Gastrocnemius medialis (tissue), 4 donors: ENCODE data around the gene ZFAND4. TPM values are rescaled to one million over a fixed set of nuclear protein-coding genes. Genes with fewer than 3 reads are reported as not detected.

Experiments
- ATAC-seq, 2 donors: fragments of 150-250 bp; one replicate each; pipeline ENCODE4 v1.9.1; 2016
- DNase-seq, 2 donors: peaks; one replicate each; pipeline ENCODE4 v3.0.0-alpha.2; 2019
- H3K27ac ChIP-seq, 4 donors: fragments of 200-600 bp; sonication (generic); 1 replicate in 1 of 4; 2 replicates in 3 of 4; pipeline ENCODE4 v1.5.1; 2016 to 2018; ENCODE audit warnings: mild to moderate bottlenecking in 2 of 4, moderate library complexity in 1 of 4
- H3K27me3 ChIP-seq, 3 donors: fragments of 200-600 bp; sonication (generic) in 2 of 3; 1 replicate in 1 of 3; 2 replicates in 2 of 3; pipeline versions ENCODE4 v1.5.1 to v1.6.0; 2016 to 2019; ENCODE audit warnings: mild to moderate bottlenecking in 1 of 3, moderate library complexity in 1 of 3
- H3K36me3 ChIP-seq, 2 donors: fragments of 200-600 bp; sonication (generic) in 1 of 2; one replicate each; pipeline ENCODE4 v1.5.1; 2017 to 2018
- H3K4me1 ChIP-seq, 2 donors: fragments of 200-600 bp; sonication (generic) in 1 of 2; one replicate each; pipeline ENCODE4 v1.5.1; 2016 to 2017; ENCODE audit warnings: mild to moderate bottlenecking in 2 of 2
- H3K4me3 ChIP-seq, 4 donors: fragments of 200-600 bp; sonication (generic) in 3 of 4; 1 replicate in 1 of 4; 2 replicates in 3 of 4; pipeline ENCODE4 v1.5.1; 2016 to 2019; ENCODE audit warnings: mild to moderate bottlenecking in 2 of 4
- H3K9me3 ChIP-seq, 3 donors: fragments of 200-600 bp; sonication (generic) in 2 of 3; 1 replicate in 1 of 3; 2 replicates in 2 of 3; pipeline ENCODE4 v1.5.1; 2016 to 2019
- POLR2A ChIP-seq, 2 donors: fragments of 450-650 bp; IDR thresholded peaks; one replicate each; pipeline ENCODE4 v1.6.1; 2017; ENCODE audit warnings: antibody characterized with exemption in 2 of 2, mild to moderate bottlenecking in 2 of 2, moderate library complexity in 2 of 2
- in situ Hi-C, 4 donors: fragments of 200-750 bp; cut with MboI; loops; one replicate each; pipeline versions ENCODE4 v1.15.0 to v1.8.0; 2017; ENCODE audit warnings: low sequenced_read_pairs in 4 of 4
- intact Hi-C: fragments of 100-400 bp; cut with DNase I; formaldehyde crosslinking; loops from one replicate; pipeline ENCODE4 v1.15.1; 2023; ENCODE audit warnings: low total_unique reads
- total RNA-seq, 4 donors: library from RNA; depleted of rRNA; stranded (reverse); fragments of >200 nt; gene quantifications; one replicate each; pipeline versions ENCODE4 v1.1.0 to v1.2.3, GENCODE V29; 2016
- TF ChIP-seq, protein P1 (sequence below), 5 experiments: fragments of 450-650 bp in 3 of 5; fragments of 200-600 bp in 2 of 5; sonication (generic) in 2 of 5; IDR thresholded peaks in 4 of 5; conservative IDR thresholded peaks in 1 of 5; 1 replicate in 4 of 5; 2 replicates in 1 of 5; pipeline ENCODE4 v1.5.1; 2016 to 2019; ENCODE audit warnings: antibody characterized with exemption in 5 of 5, mild to moderate bottlenecking in 3 of 5, moderate library complexity in 3 of 5

The ZFAND4 gene
- total RNA-seq, 4 donors from 2014 or later: 6.4 to 15.0 (median 12.3) TPM

DNA sequence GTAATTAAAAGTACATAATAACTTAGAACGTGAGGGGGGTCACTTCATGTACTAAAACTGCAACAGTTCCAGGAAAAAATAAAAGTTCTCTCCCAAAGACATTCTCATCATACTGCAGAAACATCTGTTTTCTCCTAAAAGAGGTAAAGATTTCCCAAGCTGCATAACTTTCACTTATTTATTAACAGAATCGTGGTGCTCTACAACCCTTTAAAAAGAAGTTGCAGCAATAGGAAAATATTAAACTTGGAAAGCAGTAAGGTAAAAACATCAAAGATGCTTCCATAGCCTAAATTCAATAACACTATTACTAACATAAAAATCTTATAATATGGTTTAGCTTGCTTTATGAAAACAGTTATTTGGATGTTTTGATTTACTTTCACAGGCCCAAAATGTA is 23.3 kb downstream of the ZFAND4 start:
- no peaks in the 10 kb centered on the region for H3K27me3 ChIP-seq
- in situ Hi-C loops (no loop called here), intact Hi-C loops (no loop called here)
- DNase-seq (no peak), ATAC-seq (no peak)
- peaks cover 19 to 29% of the 10 kb centered on the region in 2 donors for H3K4me1 ChIP-seq
- H3K9me3 ChIP-seq: no peaks in the 10 kb centered on the region
- no peaks in the 10 kb centered on the region for H3K36me3 ChIP-seq
- no peak overlapping the region for H3K27ac ChIP-seq
- TF ChIP-seq, protein P1, sequence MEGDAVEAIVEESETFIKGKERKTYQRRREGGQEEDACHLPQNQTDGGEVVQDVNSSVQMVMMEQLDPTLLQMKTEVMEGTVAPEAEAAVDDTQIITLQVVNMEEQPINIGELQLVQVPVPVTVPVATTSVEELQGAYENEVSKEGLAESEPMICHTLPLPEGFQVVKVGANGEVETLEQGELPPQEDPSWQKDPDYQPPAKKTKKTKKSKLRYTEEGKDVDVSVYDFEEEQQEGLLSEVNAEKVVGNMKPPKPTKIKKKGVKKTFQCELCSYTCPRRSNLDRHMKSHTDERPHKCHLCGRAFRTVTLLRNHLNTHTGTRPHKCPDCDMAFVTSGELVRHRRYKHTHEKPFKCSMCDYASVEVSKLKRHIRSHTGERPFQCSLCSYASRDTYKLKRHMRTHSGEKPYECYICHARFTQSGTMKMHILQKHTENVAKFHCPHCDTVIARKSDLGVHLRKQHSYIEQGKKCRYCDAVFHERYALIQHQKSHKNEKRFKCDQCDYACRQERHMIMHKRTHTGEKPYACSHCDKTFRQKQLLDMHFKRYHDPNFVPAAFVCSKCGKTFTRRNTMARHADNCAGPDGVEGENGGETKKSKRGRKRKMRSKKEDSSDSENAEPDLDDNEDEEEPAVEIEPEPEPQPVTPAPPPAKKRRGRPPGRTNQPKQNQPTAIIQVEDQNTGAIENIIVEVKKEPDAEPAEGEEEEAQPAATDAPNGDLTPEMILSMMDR (IDR thresholded peaks at IDR 0.05 in 4 of 5, conservative IDR thresholded peaks at IDR 0.05 in 1 of 5): no peak
- TF ChIP-seq POLR2A (IDR thresholded peaks at IDR 0.05): no peak
- no peak overlapping the region for H3K4me3 ChIP-seq

DNA sequence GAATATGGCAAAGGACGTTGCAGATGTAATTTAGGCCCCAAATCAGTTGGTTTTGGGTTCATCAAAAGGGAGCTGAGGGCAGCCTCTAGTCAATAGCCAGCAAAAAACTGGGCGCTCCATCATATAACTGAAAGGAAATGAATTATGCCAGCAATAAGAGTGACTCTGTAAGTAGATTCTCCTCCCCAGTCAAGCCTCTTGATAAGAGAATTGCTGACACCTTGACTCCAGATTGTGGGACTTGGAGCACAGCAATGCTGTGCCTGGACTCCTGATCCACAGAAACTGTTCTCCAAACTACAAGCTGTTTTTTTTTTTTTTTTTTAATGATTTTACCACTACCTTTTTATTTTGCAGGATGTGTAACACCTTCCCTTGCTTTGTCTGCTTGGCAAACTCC is 25.5 kb downstream of the ZFAND4 start:
- no peaks in the 10 kb centered on the region for H3K27me3 ChIP-seq
- H3K4me1 ChIP-seq: peaks cover 11 to 15% of the 10 kb centered on the region in 2 donors
- no peak overlapping the region for H3K4me3 ChIP-seq
- in situ Hi-C loops: no loop called here
- H3K27ac ChIP-seq: peak overlapping the region; percentile 50 to 61 (median 52)
- intact Hi-C loops: no loop called here
- no peaks in the 10 kb centered on the region for H3K9me3 ChIP-seq
- DNase-seq (no peak), ATAC-seq (no peak)
- TF ChIP-seq, protein P1 (IDR thresholded peaks at IDR 0.05 in 4 of 5, conservative IDR thresholded peaks at IDR 0.05 in 1 of 5): no peak
- H3K36me3 ChIP-seq: no peaks in the 10 kb centered on the region

DNA sequence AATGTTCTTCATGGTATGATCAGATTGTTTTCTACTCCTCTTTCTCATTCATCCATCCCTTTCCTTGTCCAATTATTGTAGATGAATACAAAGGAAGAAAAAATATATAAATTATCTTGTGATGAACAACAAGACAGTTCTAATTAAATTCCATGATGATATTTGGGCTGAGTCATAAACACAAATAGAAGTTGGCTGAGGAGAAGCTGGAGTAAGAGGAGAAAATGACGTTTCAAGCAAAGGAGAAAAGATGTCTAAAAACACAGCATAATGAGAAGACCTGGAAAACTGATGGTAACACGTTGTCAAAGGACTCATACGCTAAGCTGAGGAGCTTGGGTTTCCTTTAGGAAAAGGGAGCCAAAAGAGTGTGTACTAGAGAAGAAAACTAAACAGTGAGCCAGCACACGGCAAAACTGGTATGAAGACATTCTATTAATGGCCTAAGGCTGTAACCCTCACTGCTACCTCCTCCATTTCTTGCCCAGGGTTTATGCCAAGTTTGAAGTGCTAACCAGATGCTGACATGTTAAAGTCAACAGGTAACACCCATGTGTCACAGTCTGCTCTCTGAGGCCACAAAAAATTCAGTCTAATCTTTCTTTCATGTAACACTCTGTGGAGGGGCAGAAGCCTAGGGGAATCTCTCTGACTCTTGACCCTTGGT is 26.1 kb downstream of the ZFAND4 start:
- H3K4me1 ChIP-seq: peaks cover 9 to 12% of the 10 kb centered on the region in 2 donors
- H3K27me3 ChIP-seq: no peaks in the 10 kb centered on the region
- no peak for TF ChIP-seq POLR2A (IDR thresholded peaks at IDR 0.05)
- TF ChIP-seq, protein P1 (IDR thresholded peaks at IDR 0.05 in 4 of 5, conservative IDR thresholded peaks at IDR 0.05 in 1 of 5): no peak
- peak; percentile 63 to 69 for ATAC-seq
- no peaks in the 10 kb centered on the region for H3K36me3 ChIP-seq
- no peaks in the 10 kb centered on the region for H3K9me3 ChIP-seq
- no peak for DNase-seq
- H3K27ac ChIP-seq: peak overlapping the region; percentile 50 to 61 (median 52)
- no peak overlapping the region for H3K4me3 ChIP-seq
- in situ Hi-C loops: no loop called here
- intact Hi-C loops: no loop called here

DNA sequence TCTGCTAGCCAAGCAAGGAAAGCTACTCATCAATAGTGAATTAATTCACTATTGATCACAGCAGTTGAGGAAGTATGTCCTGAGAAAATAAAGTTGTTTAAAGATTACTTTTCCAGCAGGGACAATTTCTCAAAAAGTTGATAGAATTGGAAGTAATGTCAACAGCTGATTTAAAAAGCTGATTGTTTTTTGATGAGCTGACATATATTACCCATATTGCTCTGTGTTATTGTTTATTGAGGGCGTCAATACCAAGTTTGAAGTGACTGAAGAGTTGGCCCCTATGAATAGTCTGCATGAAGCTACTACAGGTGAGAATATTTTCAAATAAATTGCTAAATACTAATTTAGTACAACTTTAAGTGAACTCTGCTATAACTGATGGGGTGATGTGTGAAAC is 28.0 kb downstream of the ZFAND4 start:
- H3K36me3 ChIP-seq: no peaks in the 10 kb centered on the region
- ATAC-seq: no peak

More for the DNA sequence above, 28.0 kb downstream of the ZFAND4 start:
- DNase-seq: no peak
- no peak for TF ChIP-seq POLR2A (IDR thresholded peaks at IDR 0.05)
- TF ChIP-seq, protein P1 (IDR thresholded peaks at IDR 0.05 in 4 of 5, conservative IDR thresholded peaks at IDR 0.05 in 1 of 5): no peak
- no peaks in the 10 kb centered on the region for H3K9me3 ChIP-seq
- intact Hi-C loops: no loop called here
- H3K27ac ChIP-seq: no peak overlapping the region
- H3K4me3 ChIP-seq: no peak overlapping the region
- H3K27me3 ChIP-seq: no peaks in the 10 kb centered on the region
- peaks cover 5 to 7% of the 10 kb centered on the region in 2 donors for H3K4me1 ChIP-seq
- in situ Hi-C loops: no loop called here
